ENCODE measurements around the gene TMPRSS6.
"Not testable (repeated sequence)": the region's sequence is repeated elsewhere in the genome, so short reads cannot be mapped to it uniquely, and the experiment has no call there.

The TMPRSS6 gene

GRCh38 chr22:37084385-37084784, 25.1 kb downstream of the TMPRSS6 start:
- no peak for DNase-seq

- DNase-seq = no peak
Measured at GRCh38 chr22:37083914-37084313, 25.6 kb downstream of the TMPRSS6 start.

GRCh38 chr22:37082251-37082873, 27.2 kb downstream of the TMPRSS6 start:
- no peak for DNase-seq

GRCh38 chr22:37080838-37081237, 28.7 kb downstream of the TMPRSS6 start:
- DNase-seq = no peak

GRCh38 chr22:37080438-37080837, 29.1 kb downstream of the TMPRSS6 start:
- no peak for DNase-seq

GRCh38 chr22:37079668-37080171, 29.8 kb downstream of the TMPRSS6 start:
- DNase-seq = peak; percentile 82

GRCh38 chr22:37079158-37079557, 30.4 kb downstream of the TMPRSS6 start:
- DNase-seq = no peak

- peak; percentile 70 for DNase-seq
Measured at GRCh38 chr22:37077802-37078448, 31.6 kb downstream of the TMPRSS6 start.

GRCh38 chr22:37075822-37076433, 33.6 kb downstream of the TMPRSS6 start:
- no peak for DNase-seq

- DNase-seq = no peak
Measured at GRCh38 chr22:37075046-37075445, 34.5 kb downstream of the TMPRSS6 start.

- DNase-seq = no peak
Measured at GRCh38 chr22:37074537-37074936, 35.0 kb downstream of the TMPRSS6 start.

- DNase-seq = no peak
Measured at GRCh38 chr22:37072673-37073072, 36.8 kb downstream of the TMPRSS6 start.

GRCh38 chr22:37071850-37072592, 37.5 kb downstream of the TMPRSS6 start:
- DNase-seq = not testable (repeated sequence)

GRCh38 chr22:37070744-37071143, 38.8 kb downstream of the TMPRSS6 start:
- no peak for DNase-seq

GRCh38 chr22:37070334-37070733, 39.2 kb downstream of the TMPRSS6 start:
- DNase-seq = no peak

GRCh38 chr22:37069719-37070118, 39.8 kb downstream of the TMPRSS6 start:
- DNase-seq = no peak

- DNase-seq = no peak
Measured at GRCh38 chr22:37069319-37069718, 40.2 kb downstream of the TMPRSS6 start.

- DNase-seq = no peak
Measured at GRCh38 chr22:37068859-37069258, 40.7 kb downstream of the TMPRSS6 start.

- no peak for DNase-seq
Measured at GRCh38 chr22:37067428-37067827, 42.1 kb downstream of the TMPRSS6 start.

GRCh38 chr22:37065961-37066360, 43.6 kb downstream of the TMPRSS6 start:
- no peak for DNase-seq

GRCh38 chr22:37065180-37065579, 44.3 kb downstream of the TMPRSS6 start:
- no peak for DNase-seq

- no peak for DNase-seq
Measured at GRCh38 chr22:37064553-37064952, 45.0 kb downstream of the TMPRSS6 start.

Measured in CD4-positive, alpha-beta T cell treated with Interferon gamma for 1 hour (primary cell).